Stimulated activated CD4-positive, alpha-beta T cell treated with anti-CD3 and anti-CD28 coated beads, Interleukin-4, amount 100 ng/mL, for 48 hours (primary cell): ENCODE data around the gene CDKN1A.

Source experiments
- DNase-seq, 2 donors: peaks; one replicate each; pipeline ENCODE4 v3.0.0-alpha.2; 2020; ENCODE audit warnings: low read depth in 2 of 2

Gene CDKN1A

DNA sequence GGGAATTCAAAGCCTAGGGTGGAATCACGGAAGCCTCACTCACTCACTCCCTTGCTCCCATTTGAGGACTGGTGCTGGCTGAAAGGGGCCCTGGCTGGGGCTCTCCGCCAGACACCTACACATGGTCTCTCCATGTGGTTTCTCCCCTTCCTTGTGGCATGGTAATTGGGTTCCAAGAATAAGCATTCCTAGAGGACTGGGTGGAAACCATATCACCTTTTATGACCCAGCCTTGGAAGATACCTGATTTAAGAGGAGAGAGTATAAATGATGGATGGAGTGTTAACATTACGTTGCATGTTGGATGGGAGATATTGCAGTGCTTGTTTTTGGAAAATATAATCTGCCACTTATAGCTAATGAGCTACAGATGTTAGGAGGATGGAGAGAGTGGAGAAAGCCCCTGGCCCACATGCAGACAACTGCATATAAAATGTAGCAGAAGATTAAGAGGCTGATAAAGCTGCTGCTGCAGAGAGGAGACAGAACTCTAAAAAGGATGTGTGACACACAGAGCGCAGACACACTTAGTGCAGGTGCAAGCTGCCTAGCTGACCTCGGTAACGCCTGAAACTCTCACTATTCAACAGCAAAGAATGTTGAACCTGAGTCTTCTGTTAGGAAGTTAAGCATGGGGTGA is 23.3 kb upstream of the CDKN1A start:
- no peak for DNase-seq

DNA sequence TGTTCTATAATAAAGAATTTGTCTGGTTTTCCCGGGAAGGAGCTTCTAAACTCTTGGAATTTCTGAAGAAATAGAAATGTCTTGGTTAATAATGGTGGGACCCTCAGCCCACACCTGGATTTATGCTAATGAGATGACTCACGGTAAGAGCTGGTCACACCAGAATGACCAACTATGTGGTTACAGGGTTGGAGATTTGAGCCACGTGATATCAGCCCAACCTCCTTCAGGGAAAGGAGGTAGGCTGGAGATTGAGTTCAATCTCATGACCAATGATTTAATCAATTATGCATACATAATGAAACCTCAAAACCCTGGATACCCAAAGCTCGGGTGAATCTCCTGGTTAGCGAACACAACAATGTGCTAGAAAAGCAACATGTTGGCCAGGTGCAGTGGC is 22.1 kb upstream of the CDKN1A start:
- DNase-seq: no peak

DNA sequence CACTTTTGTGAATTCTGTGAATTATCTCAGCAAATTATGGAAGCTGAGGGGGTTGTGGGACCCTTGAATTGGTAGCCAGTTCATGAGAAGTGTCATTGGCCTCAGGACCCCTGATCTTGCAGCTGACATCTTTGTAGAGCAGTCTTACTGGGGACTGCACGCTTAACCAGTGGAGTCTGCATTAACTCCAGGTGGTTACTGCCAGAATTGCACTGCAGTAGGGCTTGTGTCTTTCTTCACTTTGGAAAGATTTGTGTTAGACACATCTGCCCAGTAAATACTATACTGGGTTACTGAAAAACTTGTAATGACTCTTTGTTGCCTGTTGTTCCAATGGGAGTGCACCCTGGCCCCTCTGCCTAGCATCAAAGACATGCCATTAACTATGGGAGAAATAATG is 21.2 kb upstream of the CDKN1A start:
- no peak for DNase-seq

DNA sequence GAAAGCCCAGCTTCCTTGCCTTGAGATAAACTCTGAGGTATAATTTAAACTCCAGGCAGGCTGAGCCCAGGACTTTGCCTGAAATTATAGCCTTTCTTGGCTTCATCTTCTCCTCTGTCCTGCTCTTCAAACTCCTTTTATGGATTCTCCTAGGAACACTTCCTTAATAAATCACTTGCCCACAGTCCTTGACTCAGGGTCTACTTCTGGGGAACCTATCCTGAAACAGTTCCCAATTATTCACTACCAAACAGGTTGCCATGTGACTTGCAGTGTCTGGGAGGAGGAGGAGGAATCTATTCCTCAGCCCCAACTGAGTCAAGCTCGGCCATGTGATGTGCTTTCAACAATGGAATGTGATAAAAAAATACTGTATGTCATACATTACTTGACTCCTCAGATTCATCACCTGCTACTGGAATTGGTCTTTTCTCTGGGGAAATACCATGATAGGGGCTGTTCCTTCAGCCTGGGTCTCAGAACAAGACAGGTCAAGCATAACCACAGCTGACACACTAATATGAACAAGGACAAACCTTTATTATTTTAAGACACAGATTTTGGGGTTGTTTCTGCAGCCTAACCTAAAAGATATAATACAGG is 20.5 kb upstream of the CDKN1A start:
- DNase-seq: no peak

DNA sequence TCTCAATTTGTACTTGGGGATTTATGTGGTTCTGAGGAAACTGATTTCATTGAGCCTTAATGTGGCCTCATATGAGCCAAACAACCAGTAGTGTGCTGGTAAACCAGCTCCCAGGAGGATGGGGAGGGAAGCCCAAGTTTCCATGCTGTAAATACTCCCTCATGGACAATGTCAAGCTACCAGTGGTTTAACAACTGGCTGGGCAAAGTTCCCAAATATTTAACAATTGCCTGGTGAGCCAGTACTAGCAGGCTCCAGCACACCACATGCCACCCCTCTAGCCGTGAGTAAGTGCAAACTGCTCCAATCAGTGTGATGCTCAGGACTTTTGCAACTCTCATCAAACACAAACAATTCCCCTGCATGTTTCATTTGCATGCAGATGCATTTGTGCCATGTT is 19.2 kb upstream of the CDKN1A start:
- no peak for DNase-seq

DNA sequence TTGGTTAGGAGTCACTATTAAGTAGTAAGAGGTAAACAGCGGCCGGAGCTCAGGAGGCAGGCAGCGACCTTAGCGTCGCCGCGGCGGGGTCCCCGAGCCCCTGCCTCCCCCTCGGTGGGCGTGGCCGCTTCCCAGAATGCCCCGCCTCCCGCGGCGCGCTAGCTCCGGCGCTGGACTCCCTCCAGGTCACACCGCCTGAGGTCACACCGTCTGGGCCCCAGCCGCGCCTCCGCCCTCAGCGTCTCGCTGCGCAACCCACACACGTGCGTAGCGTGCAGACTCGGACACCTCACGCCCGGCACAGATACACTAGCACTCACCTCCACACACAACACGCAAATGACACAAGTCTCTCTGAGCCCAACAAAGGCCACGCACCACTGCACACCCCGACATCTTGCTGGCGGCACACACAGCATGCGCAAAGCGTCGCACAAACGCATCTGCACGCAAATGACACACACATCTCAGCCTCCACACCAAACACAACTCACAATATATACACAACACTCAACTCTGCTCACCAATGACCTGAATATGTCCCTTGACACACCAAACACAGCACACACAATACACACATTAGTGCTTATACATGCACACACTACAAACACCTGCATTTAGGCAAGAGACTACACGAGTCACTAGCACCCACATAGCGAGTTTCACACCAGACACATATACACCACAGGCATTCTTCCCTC is 17.6 kb upstream of the CDKN1A start:
- no peak for DNase-seq

DNA sequence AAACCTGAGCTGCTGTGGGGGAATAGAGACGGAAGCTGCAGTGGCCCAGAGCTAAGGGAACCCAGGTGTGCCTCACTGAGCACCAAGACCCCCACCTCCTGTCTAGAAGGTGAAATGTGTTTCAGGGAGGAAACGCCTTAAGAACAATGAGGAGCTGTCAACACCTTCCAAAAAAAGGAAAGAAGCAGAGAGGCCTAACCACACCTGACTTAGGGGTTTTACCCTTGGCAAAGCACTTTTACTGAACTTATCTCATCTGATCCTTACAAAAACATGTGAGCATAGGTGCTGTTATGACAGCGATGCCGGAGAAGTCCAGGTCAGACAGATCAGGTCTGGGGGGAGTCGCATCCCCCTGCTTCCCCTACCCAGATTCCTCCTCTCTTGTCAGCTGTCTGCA is 16.1 kb upstream of the CDKN1A start:
- DNase-seq: no peak

DNA sequence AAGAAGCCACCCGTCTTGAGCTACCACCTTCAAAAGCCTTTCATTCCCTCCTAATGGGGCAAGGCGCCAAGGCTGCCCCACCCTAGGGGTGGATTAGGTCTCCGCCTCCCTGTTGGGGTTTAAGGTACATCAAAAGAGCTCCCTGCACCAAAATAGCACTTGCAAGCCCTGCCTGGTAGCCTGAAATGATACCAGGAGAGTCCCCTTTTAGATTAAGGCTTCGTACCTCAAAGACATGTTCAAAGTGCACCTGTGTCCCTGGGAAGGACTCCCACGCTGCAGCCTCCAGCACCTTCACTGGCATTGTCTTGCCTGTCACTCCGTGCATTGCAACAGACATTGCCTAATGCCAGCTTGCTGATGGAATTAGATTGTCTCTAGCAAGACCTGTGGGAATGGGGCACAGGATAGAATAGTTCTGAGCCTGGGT is 15.7 kb upstream of the CDKN1A start:
- no peak for DNase-seq

DNA sequence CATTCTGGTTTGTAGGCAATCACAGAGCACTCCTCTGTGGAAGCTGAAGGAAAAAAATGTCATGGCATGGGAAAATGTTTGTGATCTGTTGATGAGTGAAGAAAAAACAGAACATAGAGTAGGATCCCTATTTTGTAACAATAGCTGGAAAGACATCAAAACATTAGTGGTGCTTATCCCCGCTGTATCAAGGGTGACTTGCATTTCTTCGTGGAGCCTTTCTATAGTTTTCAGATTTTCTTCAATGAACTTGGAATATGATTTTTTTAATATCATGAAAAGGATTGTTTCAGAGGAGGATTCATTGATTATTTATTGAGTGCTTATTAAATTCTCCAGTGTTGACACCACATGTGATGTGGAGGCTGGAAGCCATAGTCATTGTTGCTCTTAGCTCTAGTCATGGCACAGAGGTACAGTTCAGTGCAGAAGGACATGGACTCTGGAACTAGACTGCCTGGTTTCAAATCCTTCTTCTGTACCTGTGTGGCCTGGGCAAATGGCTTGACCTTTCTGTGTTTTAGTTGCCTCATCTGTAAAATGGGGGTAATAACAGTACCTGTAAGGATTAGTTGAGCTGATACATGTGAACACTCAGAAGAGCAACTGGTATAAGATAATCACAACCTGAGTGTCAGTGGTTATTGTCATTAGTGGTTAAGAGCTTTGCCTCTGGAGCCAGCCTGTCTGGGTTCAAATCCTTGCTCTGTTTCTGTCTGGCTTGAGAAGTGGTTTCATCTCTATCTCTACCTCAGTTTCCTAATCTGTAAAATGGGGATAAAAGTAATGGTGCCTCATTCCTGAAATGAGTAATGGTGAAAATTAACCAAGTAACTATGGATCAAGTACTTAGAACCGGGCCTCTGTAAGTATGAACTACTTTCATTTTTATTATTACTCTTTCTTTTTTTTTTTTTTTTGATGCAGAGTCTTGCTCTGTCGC is 14.7 kb upstream of the CDKN1A start:
- no peak for DNase-seq

DNA sequence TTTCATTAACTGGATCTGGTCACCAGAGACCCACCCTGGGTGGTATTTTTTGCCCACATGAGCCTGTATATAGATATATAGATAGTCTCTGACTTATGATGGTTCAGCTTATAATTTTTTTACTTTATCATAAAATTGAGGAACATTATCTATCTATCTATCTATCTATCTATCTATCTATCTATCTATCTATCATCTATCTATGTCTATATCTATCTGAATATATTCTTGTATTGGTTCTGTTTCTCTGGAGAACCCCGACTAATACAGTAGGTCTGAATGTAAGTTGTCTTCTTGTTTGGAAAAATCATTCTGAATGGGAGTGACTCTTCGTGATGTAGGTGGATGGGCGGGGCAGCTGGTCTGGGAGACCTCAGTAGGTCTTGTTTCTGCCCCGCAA is 13.3 kb upstream of the CDKN1A start:
- DNase-seq: no peak

DNA sequence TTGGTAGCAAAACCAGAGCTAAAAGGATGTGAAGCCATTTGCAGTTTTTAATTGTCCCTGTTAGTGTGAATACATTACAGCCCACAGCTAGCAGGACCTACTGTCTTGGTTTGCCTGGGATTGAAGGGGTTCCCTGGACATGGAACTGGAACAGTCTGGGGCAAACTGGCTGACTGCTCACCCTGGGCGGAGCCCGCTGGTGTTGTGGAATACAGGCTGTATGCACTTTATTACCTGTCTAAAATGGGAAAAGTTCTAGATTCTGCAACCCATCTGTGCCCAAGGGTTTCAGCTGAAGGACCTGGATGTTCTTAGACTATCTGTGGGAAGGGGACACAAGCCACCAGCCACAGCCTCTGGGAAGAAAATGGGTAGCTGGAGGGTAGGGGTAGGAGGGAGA is 12.2 kb upstream of the CDKN1A start:
- no peak for DNase-seq

DNA sequence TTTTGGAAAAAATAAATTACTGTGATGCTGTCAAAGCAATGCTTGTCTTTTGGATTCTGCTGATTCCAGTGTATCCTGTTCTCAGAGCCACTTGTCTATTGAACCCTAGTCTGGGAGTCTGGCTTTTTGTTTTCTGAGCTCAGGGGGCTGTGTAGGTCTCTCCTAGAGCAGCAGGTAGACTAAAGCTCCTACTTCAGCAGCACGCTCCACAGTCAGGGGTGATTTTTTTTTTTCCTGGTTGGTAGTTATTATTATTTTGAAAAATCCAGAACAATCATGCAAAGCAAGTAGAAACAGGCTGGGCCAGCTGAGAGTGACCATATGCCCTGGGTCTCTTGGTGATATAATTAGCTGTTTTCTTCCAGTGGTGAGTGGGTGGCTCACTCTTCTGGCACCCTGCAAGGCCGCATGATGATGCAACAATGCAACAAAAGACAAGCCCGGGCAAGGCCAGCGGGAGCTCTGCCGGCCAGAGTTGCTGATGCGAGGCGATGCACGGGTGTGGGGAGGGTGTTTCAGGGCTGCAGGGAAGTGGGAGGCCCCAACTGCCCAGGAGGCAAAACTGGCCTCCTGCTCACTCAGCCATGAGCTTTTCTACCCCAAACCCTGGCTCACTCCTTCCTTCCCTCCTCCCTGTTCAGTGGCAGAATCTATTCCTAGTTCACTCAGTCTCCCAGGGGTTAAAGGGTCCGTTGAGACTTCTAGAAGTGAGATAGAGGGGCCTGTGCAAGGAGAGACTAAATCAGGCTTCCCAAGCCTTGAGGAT is 11.5 kb upstream of the CDKN1A start:
- no peak for DNase-seq

DNA sequence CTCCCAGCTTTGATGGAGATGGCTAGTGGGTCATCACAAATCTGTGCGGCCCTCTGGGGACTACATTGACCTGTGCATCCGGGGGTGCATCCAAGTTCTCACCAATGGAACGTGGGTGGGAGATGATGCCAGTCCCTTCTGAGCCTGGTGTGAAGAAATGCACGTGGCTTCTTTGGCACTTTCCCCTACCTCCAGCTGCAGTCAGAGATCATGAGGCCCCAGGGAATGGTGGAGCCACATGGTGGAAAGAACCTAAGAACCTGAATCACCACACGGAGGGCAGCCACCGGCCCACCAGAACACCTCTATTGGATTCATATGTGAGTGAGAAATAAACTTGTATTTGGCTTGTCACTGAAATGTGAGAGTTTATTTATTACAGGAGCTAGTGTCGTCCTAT is 9.9 kb upstream of the CDKN1A start:
- no peak for DNase-seq

DNA sequence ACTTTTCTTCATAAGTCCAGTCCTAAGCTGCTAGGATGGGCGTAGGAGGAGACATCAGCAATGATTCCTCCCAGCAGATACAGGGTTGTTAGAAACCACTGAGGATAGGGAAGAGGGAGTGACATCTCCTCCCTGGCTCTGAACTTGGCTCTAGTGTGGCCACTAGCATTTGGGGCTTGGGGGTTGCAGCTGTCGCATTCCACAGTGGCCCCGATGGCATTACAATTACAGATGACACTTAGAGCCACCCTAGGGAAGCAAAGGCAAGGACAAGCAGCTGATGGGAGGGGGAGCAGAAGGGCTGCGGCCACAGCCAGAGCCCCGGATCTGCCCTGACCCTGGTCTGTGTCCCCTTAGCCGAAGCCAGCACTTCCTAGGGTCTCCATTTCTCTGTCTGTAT is 9.5 kb upstream of the CDKN1A start:
- DNase-seq: no peak

DNA sequence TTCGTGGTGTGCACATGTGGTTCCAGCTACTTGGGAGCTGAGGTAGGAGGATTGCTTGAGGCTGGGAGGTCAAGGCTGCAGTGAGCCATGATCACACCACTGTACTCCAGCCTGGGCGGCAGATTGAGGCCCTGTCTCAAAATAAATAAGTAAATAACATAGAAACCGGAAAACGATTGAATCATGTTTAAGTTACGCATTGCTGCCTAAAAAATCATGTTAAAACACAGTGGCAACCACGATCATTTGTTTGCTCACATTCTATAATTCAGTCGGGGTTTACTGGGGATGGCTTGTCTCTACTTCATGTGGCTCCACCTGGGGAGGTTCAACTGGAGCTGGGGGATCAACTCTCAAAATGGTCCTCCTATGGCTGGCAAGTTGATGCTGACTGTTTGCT is 8.2 kb upstream of the CDKN1A start:
- no peak for DNase-seq

DNA sequence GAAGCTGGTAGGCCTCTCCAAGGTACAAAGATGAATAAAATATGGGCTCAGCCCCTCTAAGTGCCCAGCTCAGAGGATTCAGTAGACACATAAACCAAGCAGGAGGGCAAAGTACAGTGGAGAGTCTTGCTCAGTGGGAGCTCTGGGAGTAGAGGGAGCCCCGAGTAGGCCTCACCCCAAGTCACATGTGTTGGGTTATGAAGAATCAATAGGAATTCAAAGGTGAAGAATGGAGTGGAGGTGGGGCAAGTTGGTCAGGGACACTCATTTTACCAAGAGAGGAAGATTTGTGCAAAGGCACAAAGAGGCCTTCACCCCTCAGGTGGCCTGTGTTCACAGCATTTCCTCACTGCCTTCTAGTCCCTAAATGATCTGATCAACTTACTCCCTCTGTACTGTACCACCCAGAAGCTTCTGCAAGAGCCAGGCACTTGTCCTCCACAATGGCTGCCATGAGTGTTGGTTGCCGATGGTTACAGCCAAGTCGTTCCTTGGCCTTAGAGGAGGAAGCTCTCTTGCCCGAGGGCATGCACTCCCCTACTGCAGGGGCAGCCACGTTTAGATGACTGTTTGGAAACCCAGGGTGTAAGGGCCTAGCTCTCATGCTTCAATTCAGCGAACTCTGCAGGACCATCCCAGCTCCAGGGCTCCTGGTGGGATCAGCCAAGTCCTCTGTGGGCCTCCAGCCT is 6.7 kb upstream of the CDKN1A start:
- no peak for DNase-seq

DNA sequence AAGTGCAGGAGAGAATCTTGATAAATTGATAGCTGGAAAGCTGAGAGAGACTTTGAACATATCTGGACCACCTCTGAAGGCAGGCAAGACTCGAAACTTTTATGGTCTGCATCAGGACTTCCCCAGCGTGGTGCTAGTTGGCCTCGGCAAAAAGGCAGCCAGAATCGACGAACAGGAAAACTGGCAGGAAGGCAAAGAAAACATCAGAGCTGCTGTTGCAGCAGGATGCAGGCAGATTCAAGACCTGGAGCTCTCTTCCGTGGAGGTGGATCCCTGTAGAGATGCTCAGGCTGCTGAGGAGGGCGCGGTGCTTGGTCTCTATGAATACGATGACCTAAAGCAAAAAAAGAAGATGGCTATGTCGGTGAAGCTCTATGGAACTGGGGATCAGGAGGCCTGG is 4.6 kb upstream of the CDKN1A start:
- no peak for DNase-seq

DNA sequence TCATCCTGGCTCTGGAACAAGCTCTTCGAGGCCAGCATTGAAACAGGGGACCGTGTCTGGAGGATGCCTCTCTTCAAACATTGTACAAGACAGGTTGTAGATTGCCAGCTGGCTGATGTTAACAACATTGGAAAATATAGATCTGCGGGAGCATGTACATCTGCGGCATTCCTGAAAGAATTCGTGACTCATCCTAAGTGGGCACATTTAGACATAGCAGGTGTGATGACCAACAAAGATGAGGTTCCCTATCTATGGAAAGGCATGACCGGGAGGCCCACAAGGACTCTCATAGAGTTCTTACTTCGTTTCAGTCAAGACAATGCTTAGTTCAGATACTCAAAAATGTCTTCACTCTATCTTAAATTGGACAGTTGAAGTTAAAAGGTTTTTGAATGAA is 3.6 kb upstream of the CDKN1A start:
- DNase-seq: no peak

DNA sequence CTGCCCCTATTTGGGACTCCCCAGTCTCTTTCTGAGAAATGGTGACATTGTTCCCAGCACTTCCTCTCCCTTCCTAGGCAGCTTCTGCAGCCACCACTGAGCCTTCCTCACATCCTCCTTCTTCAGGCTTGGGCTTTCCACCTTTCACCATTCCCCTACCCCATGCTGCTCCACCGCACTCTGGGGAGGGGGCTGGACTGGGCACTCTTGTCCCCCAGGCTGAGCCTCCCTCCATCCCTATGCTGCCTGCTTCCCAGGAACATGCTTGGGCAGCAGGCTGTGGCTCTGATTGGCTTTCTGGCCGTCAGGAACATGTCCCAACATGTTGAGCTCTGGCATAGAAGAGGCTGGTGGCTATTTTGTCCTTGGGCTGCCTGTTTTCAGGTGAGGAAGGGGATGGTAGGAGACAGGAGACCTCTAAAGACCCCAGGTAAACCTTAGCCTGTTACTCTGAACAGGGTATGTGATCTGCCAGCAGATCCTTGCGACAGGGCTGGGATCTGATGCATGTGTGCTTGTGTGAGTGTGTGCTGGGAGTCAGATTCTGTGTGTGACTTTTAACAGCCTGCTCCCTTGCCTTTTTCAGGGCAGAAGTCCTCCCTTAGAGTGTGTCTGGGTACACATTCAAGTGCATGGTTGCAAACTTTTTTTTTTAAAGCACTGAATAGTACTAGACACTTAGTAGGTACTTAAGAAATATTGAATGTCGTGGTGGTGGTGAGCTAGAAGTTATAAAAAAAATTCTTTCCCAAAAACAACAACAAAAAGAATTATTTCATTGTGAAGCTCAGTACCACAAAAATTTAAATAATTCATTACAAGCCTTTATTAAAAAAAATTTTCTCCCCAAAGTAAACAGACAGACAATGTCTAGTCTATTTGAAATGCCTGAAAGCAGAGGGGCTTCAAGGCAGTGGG is 2.1 kb upstream of the CDKN1A start:
- DNase-seq: no peak
